T follicular helper cell (primary cell): ENCODE measurements around the gene EVI5.

ENCODE experiments used
- DNase-seq: peaks from one replicate; pipeline ENCODE4 v3.0.0-alpha.2; 2020; ENCODE audit warnings: low read depth

Gene EVI5

DNA sequence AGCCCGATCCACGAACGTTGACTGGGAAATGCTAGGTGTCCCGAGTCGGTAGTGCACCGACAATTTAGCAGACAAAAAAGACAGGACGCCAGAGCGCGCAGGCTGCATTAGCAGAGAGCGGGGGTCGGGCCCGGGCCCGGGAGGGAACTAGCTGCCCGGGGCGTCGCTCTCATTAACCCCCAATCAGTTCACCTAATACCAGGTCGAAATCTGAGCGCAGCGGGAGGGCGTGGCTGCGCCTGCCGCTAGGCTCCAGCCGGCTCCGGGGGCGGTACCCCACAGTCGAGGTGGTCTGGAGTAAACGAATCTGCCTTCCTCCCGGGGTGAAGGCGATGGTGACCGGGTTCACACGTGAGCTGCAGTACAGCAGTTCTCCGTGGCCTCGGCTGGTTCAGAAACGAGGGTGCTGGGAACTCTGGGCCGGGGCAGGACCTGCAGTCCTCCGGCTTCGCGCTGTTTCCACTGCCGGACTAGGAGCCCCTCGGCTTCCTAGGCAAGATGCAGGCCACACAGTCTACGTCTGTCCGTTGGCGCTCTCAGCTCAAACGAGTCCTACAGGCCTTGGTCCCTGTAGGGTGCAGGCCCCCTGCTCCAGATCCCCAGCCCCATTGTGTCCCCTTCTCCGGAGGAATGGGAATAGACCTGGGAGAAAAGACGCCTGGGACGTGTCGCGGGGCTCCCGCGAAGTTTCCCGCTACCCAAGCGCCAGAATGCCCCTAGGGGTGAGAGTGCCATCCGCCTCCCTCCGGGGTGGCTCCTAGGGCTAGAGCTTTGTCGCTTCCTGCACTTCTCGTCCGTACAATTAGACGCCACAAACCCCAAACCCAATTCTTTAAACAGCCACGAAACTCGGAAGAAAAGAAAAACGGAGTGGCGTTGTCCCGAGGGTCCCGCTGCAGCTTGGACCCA, 300.2 kb downstream of the EVI5 start:
- DNase-seq: peak; percentile 35

DNA sequence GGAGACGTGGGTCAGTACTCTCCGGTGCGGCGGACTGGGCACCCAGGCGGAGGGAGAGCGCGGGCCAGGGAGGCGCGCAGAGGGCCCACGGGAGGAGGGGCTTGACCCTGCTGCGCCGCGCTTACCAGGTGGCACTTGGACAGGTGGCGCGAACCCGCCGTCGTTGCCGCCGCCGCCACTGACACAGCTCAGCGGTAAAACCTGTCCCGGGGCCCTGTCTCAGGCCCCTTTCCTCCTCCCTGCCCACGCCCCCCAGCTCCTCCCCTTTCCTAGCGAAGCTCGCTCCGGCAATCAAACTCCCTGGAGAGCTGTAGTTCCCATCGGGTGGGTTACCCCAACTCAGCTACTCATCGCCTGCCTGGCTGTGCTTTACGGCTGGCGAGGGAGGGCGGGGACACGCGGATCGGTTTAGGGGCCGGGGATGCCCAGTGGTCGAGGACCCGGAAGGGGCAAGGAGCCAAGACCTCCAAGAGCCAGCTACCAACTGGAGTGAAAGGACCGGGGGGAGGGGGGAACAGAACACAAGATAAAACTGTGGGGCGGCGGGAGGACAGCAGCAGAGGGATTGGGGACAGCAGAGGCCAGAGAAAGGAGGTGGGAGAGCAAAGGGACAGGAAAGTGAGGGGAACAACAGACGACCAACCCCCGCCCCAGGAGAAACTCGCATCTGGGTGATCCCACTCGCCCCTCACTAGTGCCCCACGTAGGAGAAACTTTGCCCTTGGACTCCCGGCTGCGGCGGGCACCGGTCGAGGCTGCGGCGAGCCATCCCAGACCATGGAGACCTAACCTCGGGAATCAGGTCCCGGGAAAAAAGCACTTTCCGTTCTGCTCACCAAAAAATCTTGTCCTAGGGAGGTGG, 301.1 kb downstream of the EVI5 start:
- peak; percentile 18 for DNase-seq

DNA sequence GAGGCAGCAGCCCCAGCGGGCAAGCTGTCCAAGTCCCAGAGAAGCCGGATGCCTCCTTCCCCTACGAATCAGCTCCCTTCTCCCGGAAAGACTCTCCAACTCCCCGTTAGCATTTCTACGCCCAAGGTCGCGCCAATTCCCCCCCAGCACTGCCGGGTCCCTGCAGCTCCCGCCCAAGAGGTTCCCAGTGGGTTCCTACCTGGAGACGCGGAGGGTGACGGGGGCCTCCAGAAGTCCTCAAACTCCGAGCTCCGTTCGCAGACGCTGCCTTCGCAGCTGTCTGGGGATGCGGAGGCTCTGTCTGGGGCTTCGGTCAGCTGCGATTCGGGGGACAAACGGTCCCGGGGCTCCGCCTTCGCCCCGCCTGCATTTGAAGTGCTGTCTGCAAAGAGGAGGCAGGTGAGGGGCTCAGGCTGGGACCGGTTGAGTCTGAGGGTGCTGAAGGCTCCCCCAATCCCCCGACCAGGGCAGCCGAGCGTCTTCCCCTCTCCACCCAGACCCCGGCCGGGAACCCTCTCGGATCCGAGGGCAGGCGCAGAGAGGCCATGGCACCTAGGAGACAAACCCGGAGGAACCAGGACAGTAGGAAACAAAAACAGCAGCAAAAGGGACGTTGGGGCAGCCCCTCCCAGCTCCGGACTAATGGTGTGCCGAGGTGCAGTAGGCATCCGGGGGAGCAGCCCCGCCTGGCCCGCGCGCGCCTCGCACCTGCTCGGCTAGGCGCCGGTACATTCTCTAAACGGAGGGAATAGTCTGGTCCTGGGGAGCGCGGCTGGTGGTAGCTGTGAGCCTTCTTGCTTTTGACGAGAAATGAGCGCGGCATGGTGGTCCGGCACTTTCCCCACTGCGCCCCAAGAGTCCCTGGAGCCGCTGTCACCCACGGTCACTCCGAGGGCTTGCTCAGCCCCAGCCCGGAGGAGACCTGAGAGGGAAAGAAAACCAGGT, 302.0 kb downstream of the EVI5 start:
- DNase-seq: peak; percentile 32

DNA sequence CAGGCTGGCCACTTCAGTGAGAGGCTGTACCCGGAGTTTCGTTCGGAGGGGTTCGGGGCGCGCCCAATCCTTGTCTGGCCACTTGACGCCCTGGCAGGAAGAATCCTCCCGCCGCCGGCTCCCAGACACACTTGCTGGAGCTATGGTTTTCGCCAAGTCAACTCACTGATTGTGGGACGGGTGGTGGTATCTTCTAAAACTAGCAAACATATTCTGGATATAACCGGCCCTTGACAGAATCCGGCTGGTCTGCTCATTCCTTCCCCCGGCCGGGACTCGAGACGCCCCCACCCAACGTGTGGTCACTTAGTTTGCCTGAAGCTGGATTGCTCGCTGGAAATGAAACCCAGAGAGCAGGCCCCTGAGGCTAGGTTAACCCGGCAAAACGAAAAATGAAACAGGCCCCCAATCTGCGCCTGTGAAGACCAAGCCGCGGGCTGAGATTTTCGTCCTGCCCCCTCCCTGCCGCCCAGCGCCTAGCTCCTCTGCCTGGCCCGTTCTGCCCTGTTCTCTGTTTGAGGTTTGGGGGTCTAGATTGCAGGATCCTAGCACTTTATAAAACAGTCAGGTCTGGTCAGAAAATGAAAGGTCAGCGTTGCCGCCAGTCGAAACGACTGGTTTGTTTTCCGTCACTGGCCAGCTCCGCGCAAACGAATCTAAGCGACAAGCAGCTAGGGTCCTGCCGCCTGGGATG, 302.8 kb downstream of the EVI5 start:
- DNase-seq: no peak

DNA sequence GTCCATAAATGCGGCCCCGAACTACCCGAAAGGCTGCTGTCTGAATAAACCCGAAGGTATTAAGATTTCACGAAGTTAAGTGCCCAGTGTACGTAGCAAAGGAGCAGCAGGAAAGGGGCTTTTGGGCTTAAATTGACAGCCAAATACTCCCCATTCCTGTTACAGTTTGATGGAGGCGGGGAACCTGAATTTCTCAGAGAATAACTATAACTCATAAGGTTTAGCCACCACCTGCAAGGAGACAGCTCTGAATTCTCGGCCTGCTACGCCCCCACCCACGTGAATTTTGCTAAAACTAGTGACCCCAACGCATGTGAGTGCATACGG, 303.3 kb downstream of the EVI5 start:
- no peak for DNase-seq

DNA sequence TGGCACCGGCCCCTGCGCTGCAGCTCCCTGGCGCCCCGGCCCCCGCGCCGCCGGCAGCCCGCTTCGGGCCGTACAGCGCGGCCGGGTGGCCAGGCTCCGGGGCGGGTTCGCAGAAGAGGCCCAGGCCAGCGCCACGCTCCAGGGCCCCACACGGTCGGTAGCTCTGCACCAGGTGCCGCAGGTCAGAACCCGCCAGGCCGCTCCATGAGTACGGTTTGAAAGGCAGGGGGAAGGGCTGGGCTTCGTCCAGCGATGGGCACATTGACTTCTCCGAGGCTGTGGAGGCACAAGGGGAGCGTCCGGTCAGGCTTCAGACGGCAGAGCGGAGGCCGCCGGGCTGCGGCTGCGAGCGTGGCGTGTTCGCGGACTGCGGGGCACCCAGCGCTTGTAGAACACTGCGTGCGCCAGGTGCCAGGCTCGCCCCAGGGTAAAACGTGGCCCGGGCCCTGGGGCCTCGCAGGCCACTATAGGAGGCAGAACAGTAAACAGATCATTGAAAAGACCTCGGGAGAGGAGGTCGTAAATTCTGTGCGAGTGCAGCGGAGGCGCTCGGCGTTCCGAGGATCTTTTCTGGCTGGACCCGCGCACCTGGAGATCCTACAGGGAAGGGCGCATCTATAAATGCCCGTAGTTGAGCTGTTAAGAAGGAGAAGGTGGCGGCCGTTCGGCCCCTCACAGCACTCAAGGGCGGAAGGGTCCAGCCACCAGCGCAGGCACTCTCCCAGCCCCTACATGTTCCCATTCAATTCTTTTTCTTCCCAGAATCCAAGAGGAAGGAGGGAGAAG, 303.9 kb downstream of the EVI5 start:
- DNase-seq: no peak

DNA sequence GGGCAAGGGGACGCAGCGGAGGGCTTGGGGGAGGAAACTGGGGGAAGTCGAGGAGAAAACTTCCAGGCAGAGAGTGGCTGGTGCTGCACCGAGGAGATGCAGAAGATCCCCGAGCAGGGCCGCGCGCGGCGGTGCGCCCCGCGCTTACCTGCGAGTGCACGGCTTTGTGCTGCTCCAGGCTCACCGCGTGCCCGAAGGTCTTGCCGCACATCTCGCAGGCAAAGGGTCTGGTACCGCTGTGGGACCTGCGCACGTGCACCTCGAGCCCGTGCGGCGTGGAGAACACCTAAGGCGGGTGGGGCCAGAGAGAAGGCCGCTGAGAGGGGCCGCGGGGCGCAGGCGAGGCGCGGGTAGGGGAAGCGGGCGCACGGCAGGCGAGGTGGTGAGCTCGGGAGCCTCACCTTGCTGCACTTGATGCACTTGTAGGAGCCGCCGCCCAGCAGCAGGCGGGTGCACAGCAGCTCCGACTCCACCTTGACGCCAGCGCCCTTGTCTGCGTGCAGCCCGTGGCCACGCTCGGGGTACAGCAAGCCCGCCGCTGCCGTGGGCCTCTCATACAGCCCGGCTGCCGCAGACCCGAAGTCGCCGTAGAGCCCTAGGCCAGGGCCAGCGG, 304.6 kb downstream of the EVI5 start:
- no peak for DNase-seq

DNA sequence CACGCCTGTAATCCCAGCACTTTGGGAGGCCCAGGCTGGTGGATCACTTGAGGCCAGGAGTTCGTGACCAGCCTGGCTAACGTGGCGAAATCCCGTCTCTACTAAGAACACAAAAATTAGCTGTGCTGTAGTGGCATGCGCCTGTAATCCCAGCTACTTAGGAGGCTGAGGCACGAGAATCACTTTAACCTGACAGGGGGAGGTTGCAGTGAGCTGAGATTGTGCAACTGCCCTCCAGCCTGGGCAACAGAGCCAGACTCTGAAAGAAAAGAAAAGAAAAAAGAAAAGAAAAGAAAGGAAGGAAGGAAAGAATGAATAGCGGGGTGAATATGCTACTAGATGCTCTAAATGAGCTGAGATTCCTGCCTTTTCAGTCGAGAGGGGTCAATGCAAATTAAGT, 305.3 kb downstream of the EVI5 start:
- DNase-seq: no peak

DNA sequence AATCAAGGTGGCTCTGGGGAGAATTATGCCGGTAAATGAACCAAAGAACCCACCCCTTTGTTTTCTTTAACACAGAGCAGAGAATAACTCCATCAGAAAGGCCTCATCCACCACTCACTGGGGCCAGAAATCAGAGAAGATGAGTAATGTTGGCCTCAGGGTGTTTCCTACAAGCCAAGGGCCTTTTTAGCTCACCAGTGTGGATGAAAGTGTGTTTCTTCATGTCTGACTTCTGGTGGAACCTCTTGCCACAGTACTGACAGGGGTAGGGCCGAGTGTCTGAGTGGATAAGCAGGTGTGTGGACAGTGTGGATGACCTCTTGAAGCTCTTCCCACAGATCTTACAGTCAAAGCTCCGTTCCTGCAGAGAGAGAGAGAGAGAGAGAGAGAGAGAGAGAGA, 306.5 kb downstream of the EVI5 start:
- no peak for DNase-seq

DNA sequence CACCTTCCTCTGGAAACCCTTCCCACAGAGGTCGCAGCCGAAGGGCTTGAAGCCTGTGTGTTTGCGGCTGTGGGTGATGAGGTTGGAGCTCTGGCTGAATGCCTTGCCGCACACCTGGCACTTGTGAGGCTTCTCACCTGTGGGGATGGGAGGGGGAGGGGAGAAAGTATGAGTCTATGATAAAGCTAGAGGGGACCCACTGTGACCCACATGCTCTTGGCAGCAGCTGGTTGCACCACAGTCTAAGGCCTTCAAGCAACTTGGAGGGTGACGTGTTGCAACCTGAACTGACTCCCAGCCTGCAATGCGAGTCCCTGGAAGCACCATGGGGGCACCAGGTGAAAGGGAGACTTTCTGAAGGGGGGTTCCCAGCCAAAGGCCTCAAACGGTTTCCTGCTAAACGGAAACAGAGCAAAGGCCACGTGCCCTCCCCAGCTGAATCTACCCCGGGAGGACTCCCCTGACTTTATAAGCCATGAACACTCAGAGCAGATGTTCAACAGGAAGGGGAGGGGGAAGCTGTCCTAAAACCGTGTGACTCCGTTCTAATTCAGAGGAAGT, 308.8 kb downstream of the EVI5 start:
- DNase-seq: peak; percentile 50

DNA sequence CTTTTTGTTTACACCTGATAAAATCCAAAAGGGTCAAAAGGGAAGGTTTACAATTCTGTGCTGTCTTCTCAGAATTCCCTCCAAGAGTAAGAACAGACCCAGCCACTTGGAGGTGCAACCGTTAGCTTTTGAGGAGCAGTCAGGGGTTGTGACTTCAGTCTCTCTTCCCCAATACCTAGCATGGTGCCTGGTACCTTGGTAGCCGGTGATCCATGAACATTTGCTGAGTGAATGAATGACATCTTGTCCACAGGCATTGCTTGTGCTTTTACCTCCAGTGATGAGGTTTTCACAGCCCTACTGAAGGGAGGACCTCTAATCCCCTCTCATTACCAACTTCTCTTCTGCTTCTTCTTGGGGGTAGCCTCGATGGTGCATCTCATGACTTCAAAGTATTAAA, 309.9 kb downstream of the EVI5 start:
- DNase-seq: no peak

DNA sequence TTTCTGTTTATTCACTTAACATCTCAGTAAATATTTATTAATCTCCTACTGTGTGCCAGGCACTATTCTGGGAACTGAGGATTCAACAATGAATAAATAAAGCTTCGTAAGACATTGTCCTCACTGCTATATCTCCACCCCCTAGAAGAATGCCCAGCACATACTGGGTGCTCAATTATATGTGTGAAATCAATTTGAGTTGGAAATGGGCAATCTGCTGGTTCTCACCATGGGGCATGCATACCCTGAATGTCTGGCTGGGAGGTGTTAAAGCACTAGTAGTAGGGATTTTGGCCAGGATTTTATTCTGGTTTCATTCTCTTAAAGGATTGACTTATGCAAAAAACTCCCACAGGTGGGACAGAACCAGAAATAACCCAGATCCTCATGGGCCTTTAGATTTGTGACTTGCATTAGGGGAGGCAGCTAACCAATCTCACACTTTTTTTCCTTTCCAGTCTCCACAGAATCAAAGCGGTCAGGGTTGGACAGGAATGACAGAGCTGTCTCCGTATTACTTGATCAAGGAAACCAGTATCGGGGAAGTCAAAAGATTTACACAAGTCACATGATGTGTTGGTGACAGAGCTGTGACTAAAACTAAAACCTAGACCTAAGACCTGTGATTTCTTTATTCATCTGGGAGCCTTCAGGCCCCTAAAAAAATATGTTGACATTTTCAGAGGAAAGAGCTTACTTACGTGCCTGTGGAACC, 311.0 kb downstream of the EVI5 start:
- DNase-seq: no peak

DNA sequence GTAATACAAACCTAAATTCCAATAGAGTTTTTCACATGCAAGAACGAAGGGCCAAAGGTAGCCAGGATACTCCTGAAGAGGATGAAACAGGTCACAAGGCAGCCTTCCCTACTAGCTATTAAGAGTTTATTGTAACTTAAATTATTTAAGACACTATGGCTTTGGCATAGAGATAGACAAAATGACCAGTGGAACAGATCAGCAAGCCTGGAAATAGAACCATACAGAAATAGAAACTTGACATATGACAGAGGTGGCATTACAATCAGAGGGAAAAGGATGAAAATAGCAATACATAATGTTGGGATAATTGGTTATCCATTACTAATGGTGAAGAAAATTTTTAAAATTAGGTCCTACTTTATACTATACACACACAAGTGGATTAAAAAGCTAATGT, 314.7 kb downstream of the EVI5 start:
- DNase-seq: no peak

DNA sequence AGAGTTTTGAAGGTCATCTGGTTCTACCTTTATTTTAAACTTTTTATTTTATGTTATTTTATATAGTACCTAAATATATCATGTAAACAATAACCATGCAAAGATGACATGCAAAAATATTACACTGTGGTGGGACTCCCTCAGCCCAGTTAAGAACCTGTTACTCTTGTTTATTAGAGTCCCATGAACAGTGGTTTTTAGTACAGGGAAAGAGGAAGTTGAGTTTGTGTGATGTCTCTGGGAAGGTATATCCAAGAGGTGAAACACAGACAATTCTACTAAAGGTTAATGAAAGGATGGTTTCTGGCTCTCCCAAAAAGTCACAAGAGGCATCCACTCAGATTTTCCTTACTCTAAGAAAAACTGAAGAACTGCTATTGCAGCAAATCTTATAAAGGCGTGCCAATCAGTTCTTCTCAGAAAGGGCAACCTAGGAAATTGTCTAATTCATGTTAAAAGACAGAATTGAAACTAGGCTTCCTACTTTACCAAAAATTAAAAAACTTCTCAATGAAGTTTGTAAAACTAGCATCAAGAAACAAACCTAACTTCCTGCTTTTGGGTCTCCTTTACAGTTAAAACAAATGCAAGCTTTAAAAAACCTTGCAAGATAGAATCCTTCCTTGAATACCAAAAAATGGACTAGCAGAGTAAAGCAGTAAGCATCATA, 318.1 kb downstream of the EVI5 start:
- DNase-seq: no peak

DNA sequence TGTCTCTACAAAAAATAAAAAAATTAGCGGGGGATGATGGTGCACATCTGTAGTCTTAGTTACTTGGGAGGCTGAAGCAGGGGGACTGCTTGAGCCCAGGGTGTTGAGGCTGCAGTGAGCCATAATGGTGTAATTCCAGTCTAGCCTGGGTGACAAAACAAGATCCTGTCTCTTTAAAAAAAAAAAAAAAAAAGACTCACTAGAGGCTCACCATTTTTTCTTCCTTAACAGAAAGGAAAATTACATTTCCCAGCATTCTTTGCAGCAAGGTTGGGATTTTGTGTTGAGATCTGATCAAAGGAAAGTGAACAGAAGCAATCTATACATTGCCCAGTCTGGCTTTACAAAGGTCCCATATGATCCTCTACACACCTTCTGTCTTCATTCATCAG, 319.7 kb downstream of the EVI5 start:
- no peak for DNase-seq

DNA sequence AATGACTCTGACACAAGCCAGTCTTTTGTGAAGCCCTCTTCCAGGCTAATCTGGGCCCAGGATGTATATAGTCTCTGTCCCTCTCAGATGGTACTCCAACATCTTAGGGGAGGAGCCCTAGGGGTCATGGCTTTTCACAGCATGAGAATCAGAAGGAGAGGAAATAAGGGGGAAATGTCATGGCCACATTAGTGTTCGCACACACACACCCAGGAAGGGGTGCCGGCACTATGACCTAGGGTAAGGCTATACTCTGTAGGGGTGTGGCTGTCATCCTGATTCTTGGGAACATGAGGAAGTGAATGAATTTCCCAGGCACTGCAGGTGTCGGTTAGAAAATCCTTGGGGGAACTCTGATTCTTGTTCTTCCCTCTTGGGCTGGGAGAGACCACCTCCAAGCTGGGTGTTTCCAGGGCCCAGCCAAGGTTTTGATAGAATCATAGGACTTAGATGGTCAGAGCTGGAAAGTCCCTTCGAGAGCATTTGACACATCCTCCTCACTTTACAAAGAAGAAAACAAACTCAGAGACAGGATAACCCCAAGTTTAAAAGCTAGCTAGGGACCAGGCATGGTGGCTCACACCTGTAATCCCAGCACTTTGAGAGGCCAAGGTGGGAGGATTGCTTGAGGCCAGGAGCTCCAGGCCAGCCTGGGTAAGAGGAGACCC, 320.2 kb downstream of the EVI5 start:
- DNase-seq: no peak

DNA sequence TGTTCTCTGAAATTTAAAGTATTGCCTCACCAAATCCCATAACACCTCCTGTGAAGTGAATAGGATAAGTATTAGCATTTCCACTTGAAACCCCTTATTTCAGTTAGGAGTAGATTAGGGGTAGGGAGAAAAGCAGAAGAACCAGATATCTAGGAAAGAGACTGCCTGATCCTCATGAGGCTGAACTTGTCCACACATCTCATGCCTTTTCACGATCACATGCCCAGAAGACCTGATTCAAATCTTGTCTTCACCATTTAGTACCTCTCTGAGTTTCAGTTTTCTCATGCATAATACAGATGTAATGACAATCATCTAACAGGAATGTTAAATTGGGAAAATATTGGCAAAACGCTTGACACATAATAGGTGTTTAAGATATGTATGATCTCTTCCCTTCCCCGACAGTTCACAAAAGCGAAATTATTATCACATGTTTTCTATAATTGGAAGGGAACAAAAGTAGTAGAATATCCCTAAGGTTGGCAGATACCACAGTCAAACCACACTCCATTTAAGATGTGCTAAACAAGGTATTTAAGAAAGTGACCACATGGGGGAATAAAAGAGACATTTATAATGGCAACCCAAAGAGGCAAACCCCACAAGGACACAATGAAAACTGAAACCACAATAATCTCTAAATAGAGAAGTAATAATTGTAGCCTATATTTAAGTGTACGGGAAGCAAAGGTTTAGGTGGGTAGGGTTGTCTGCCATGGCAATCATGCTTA, 323.4 kb downstream of the EVI5 start:
- DNase-seq: no peak
